ENCODE measurements around the gene BCLAF3. TPM values are rescaled to one million over a fixed set of nuclear protein-coding genes. Genes with fewer than 3 reads are reported as not detected.

BCLAF3 gene
- polyA plus RNA-seq, 4 donors = 10.1 to 16.0 (median 13.0) TPM

GRCh38 chrX:19972984-19973383 lies 17.9 kb downstream of the BCLAF3 start:
- DNase-seq (ENCODE audit: low read depth in 4 of 4, low spot score in 2 of 4) = no peak

GRCh38 chrX:19968276-19968675 lies 22.6 kb downstream of the BCLAF3 start:
- DNase-seq (ENCODE audit: low read depth in 4 of 4, low spot score in 2 of 4) = no peak

DNA sequence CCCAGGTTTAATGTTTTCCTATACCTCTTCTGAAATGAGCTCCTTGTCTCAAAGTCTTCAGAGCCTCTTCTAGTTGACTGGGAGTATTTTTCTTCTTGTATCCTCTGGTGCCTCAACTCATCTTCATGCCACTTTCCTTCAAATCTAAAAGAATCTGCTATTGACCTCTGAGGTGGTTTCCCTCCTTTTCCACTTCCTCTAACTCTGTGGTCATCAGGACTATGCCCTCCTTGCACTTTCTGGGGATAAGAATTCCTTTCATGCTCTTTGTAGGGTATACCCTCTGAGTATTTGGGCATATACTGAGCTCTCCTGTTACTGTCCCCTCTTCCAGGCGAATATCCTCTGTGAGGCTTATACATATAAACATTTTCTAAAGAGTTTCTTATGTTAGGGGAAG lies 24.8 kb downstream of the BCLAF3 start:
- no peak for DNase-seq (ENCODE audit: low read depth in 4 of 4, low spot score in 2 of 4)

GRCh38 chrX:19964017-19964710 lies 26.7 kb downstream of the BCLAF3 start:
- no peak for DNase-seq (ENCODE audit: low read depth in 4 of 4, low spot score in 2 of 4)

GRCh38 chrX:19960913-19961312 lies 29.9 kb downstream of the BCLAF3 start:
- no peak for DNase-seq (ENCODE audit: low read depth in 4 of 4, low spot score in 2 of 4)

GRCh38 chrX:19958552-19959486 lies 32.0 kb downstream of the BCLAF3 start:
- DNase-seq (ENCODE audit: low read depth in 4 of 4, low spot score in 2 of 4) = no peak

DNA sequence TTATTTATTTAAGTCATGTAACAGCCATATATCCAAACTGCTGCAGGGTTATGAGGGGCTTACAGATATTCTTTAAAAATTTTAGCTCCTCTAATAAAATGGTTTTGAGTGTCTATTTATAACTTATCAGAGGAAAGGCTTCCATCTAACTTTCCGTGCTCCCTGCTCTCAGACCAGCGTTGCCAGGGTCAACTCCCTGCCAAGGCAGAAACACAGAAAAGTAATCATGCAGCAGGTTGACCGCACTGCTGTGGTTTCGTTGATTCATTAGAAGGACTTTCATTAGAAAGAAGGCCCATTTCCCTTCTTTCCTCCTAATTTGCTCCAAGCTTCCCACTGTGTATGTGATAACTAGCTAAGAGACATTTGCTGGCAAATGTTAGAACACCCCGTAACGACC lies 33.9 kb downstream of the BCLAF3 start:
- no peak for DNase-seq (ENCODE audit: low read depth in 4 of 4, low spot score in 2 of 4)

GRCh38 chrX:19956306-19956705 lies 34.6 kb downstream of the BCLAF3 start:
- no peak for DNase-seq (ENCODE audit: low read depth in 4 of 4, low spot score in 2 of 4)

DNA sequence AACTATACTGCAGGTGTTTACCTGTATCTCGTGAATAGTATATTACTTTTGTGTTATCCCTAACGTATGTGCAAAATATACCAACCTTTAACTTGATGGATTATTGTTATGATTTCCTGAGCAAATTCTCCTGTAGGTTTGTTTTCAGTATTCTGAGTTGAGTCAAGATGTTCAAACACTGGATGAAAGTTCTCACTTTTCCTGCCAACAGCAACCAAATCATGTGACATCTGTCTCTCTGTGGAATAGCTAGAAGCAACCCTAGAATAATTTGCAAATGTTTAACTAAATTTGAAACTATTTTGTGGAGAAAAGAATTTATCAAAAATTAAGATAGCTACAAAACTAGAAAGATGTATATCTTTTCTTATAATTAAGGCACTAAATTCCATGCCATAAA lies 35.6 kb downstream of the BCLAF3 start:
- DNase-seq (ENCODE audit: low read depth in 4 of 4, low spot score in 2 of 4) = no peak

DNA sequence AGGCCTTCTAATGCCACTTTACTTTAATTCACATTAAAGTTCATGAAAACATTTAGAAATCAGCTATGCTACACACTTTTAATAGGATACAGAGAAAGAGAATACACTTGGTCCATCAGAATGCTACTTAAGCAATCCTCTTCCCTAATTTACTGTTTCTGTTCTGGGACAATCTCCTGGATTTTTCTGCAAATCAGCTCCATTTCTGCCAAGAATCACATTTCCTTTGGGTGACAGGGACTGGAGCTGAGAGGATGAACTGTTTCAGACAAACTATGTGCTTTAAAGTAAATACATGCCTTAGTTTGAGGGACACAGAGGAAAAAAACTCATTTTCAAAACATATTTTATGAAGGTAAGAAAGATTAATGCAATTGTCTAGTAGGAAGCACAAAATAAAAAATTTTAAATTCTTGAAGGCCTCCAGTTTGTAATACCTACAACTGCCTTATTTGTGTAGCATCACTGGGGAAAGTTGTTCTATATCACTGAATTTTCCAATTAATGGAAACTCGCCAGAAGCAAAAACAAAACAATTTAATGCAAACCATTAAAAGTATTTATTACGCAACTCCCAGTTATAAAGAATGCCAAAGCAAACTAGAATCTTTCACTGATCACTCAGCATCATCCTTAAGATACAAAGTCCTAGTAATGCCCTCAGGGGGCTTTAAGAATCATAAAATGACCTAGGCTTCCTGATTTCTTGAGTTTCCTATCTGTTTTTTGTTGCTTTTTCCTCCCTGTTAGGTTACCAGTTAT lies 36.3 kb downstream of the BCLAF3 start:
- DNase-seq (ENCODE audit: low read depth in 4 of 4, low spot score in 2 of 4) = no peak

DNA sequence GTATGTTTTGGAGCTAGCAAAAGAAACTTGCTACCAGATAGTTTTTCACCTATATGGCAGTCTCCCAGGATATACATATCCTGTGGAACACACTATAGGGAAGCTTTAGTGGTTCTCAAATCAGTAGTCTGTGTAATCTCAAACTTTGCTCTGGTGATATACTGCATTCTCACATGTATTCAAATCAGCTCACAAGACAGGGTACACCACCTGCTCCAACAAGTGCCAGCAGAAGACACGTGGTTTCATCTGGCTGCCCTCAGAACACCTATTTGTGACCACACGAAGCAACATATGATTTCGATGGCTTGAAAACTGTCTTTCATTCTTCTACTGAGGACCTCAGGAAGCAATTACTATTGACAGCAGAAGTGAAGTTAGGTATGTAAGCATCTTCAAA lies 37.7 kb downstream of the BCLAF3 start:
- no peak for DNase-seq (ENCODE audit: low read depth in 4 of 4, low spot score in 2 of 4)

GRCh38 chrX:19949340-19949739 lies 41.5 kb downstream of the BCLAF3 start:
- no peak for DNase-seq (ENCODE audit: low read depth in 4 of 4, low spot score in 2 of 4)

DNA sequence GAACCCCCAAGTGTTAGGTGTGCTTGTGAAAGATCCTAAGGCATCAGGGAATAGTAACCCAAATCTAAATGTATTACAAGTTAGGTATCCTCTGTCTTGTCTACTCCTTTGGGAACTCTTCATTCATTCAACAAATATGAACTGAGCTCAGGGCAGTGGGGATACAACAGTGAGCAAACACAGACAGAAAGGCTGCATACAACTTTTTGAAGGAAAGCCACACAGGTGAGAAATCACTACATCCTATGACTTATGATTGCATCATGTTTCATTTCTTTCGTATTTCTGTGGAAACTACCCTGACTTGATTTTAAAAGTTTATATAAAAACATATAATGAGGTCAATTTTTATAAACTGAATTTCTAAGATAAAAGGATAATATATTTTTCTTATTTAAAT lies 43.2 kb downstream of the BCLAF3 start:
- no peak for DNase-seq (ENCODE audit: low read depth in 4 of 4, low spot score in 2 of 4)

Other genes with a start within 250 kb of the BCLAF3 start
- 10 to 100 TPM; 36.6 to 44.0 (median 36.9) TPM for gene SH3KBP1, start 103.5 kb downstream of the BCLAF3 start, polyA plus RNA-seq (ENCODE audit: insufficient read length in 4 of 4)
- 1 to 10 TPM; 2.4 to 5.1 (median 3.3) TPM for gene MAP7D2, start 125.8 kb upstream of the BCLAF3 start, polyA plus RNA-seq (ENCODE audit: insufficient read length in 4 of 4)
- 100 to 1,000 TPM in 3 of 4 donors, 10 to 100 TPM in 1; 92.7 to 107 (median 103) TPM for gene EIF1AX, start 150.8 kb upstream of the BCLAF3 start, polyA plus RNA-seq (ENCODE audit: insufficient read length in 4 of 4)